PC-3 (cell line): Measurements from ENCODE around the gene CERS1. TPM values are rescaled to one million over a fixed set of nuclear protein-coding genes. Genes with fewer than 3 reads are reported as not detected.

Experiments
- ATAC-seq: fragments of 200-7000 bp; cut with Tn5 transposase; 2 replicates; pipeline ENCODE4 v1.9.1; 2020; ENCODE audit warnings: mild to moderate bottlenecking, moderate library complexity
- BruUV-seq: library from RNA; stranded (reverse); fragments of 400-500 nt; replicated peaks from 2 replicates; lab custom pipeline; 2021; lab: Mats Ljungman, UMichigan
- CTCF ChIA-PET: fragments of 300-600 bp; sonication (Branson Sonifier 250); formaldehyde crosslinking; loops from one replicate; lab custom pipeline; 2022; ENCODE audit warnings: antibody characterized with exemption; lab: Charles Lee
- POLR2A ChIA-PET: fragments of 300-600 bp; sonication (Branson Sonifier 250); formaldehyde crosslinking; loops from one replicate; lab custom pipeline; 2022; ENCODE audit warnings: antibody characterized with exemption; ENCODE audit not compliant: unreplicated experiment; lab: Charles Lee
- DNase-seq: peaks from one replicate; pipeline ENCODE4 v3.0.0-alpha.2; 2015
- H2AFZ ChIP-seq: fragments of 300-600 bp; sonication (generic); 2 replicates; pipeline ENCODE4 v1.6.0; 2016; ENCODE audit warnings: antibody characterized with exemption, low read length
- H3F3A ChIP-seq: fragments of 300-600 bp; sonication (generic); one replicate; pipeline ENCODE4 v1.6.0; 2017; ENCODE audit warnings: antibody characterized with exemption, low read length, control low read depth, mild to moderate bottlenecking; ENCODE audit not compliant: unreplicated experiment
- H3K27ac ChIP-seq: fragments of 300-600 bp; sonication (generic); 2 replicates; pipeline ENCODE4 v1.5.1; 2016; ENCODE audit warnings: mild to moderate bottlenecking, low read length
- H3K27me3 ChIP-seq: fragments of 300-600 bp; sonication (generic); 2 replicates; pipeline ENCODE4 v1.6.1; 2016; ENCODE audit warnings: low read length, mixed read lengths
- H3K36me3 ChIP-seq: fragments of 300-600 bp; sonication (generic); 2 replicates; pipeline ENCODE4 v1.6.1; 2016; ENCODE audit warnings: low read depth, mixed run types, low read length, mixed read lengths
- H3K4me1 ChIP-seq: fragments of 300-600 bp; sonication (generic); 2 replicates; pipeline ENCODE4 v1.5.1; 2016; ENCODE audit warnings: low read length; ENCODE audit not compliant: insufficient read depth
- H3K4me2 ChIP-seq: fragments of 300-600 bp; sonication (generic); 2 replicates; pipeline ENCODE4 v1.6.0; 2016; ENCODE audit warnings: low read length
- H3K4me3 ChIP-seq: fragments of 300-600 bp; sonication (generic); 2 replicates; pipeline ENCODE4 v1.5.1; 2016; ENCODE audit warnings: mild to moderate bottlenecking, low read length, mixed read lengths
- H3K79me2 ChIP-seq: fragments of 300-600 bp; sonication (generic); 2 replicates; pipeline ENCODE4 v1.6.1; 2017; ENCODE audit warnings: low read length, mixed read lengths
- H3K9ac ChIP-seq: fragments of 300-600 bp; sonication (generic); 2 replicates; pipeline ENCODE4 v1.6.0; 2016; ENCODE audit warnings: mild to moderate bottlenecking, low read length
- H3K9me2 ChIP-seq: fragments of 300-600 bp; sonication (generic); replicated peaks from 2 replicates; pipeline ENCODE4 v1.6.1; 2016; ENCODE audit warnings: mixed run types, low read length, mixed read lengths
- H3K9me3 ChIP-seq: fragments of 300-600 bp; sonication (generic); 2 replicates; pipeline ENCODE4 v1.6.1; 2016; ENCODE audit warnings: low read length, mixed read lengths
- H4K20me1 ChIP-seq: fragments of 300-600 bp; sonication (generic); 2 replicates; pipeline ENCODE4 v1.6.1; 2016; ENCODE audit warnings: low read length, mixed read lengths
- CTCF ChIP-seq: fragments of 300-600 bp; sonication (generic); conservative IDR thresholded peaks from 2 replicates; pipeline ENCODE4 v1.5.1; 2017; ENCODE audit warnings: antibody characterized with exemption, low read depth, mild to moderate bottlenecking, low read length
- EZH2 ChIP-seq: fragments of 300-600 bp; sonication (generic); IDR thresholded peaks from one replicate; pipeline ENCODE4 v1.6.1; 2017; ENCODE audit warnings: antibody characterized with exemption, mild to moderate bottlenecking, low read length; ENCODE audit not compliant: unreplicated experiment
- EZH2phosphoT487 ChIP-seq: fragments of 300-600 bp; sonication (generic); IDR thresholded peaks from 2 replicates; pipeline ENCODE4 v1.6.1; 2018; ENCODE audit warnings: mild to moderate bottlenecking, antibody characterized with exemption, low read length, borderline replicate concordance
- intact Hi-C: fragments of 100-400 bp; cut with micrococcal nuclease; formaldehyde crosslinking; loops from 2 replicates; pipeline ENCODE4 v1.9.0; 2023
- total RNA-seq: library from RNA; depleted of rRNA; stranded (reverse); fragments of >200 nt; gene quantifications from 2 replicates; pipeline ENCODE4 v1.2.3, GENCODE V29; 2014

The CERS1 gene
- total RNA-seq, 1 experiment from 2014 or later = 0.95 TPM

GRCh38 chr19:18898081-18898606, 2.2 kb upstream of the CERS1 start:
- POLR2A ChIA-PET = no interaction called here
- DNase-seq = no peak

GRCh38 chr19:18897094-18898029, 1.4 kb upstream of the CERS1 start:
- Histone ChIP-seq H3K9me3 (no peaks in the 10 kb centered on the region), H3K9ac (no peak overlapping the region), H3K4me2 (no peak overlapping the region), H3K27me3 (peaks cover 14% of the 10 kb centered on the region; the same call in 1 of the 2 replicates), H3K4me3 (no peak overlapping the region), H2AFZ (no peak overlapping the region), H3K27ac (no peak overlapping the region), H3K4me1 (no peaks in the 10 kb centered on the region), H3F3A (no peaks in the 10 kb centered on the region), H3K9me2 (no peaks in the 10 kb centered on the region), H3K79me2 (no peaks in the 10 kb centered on the region), H4K20me1 (no peaks in the 10 kb centered on the region), H3K36me3 (peaks cover 7% of the 10 kb centered on the region; the same call in 1 of the 2 replicates)
- intact Hi-C loops = no loop called here
- no TSS peak for BruUV-seq
- DNase-seq = no peak
- ChIA-PET POLR2A (interaction anchor here (0.5 to 0.6 kb wide), 2 partner anchors 22 to 233 kb away, joined by 3 to 4 read pairs; partner anchors contain the start of gene COPE), CTCF (no interaction called here)
- ATAC-seq = no peak
- TF ChIP-seq CTCF (no peak), EZH2phosphoT487 (no peak), EZH2 (no peak)

More at GRCh38 chr19:18898081-18898606, 2.2 kb upstream of the CERS1 start:
- no peaks in the 10 kb centered on the region for H3K9me3 ChIP-seq
- peaks cover 7% of the 10 kb centered on the region; the same call in 1 of the 2 replicates for H3K36me3 ChIP-seq
- no peaks in the 10 kb centered on the region for H3K9me2 ChIP-seq
- peaks cover 14% of the 10 kb centered on the region; the same call in 1 of the 2 replicates for H3K27me3 ChIP-seq
- ATAC-seq = no peak
- no TSS peak for BruUV-seq
- intact Hi-C loops = no loop called here
- no peaks in the 10 kb centered on the region for H4K20me1 ChIP-seq
- CTCF ChIA-PET = no interaction called here
- no peak overlapping the region for H3K4me2 ChIP-seq
- H2AFZ ChIP-seq = no peak overlapping the region
- no peaks in the 10 kb centered on the region for H3K4me1 ChIP-seq
- H3K4me3 ChIP-seq = no peak overlapping the region
- no peaks in the 10 kb centered on the region for H3F3A ChIP-seq
- H3K27ac ChIP-seq = no peak overlapping the region
- no peak overlapping the region for H3K9ac ChIP-seq
- no peaks in the 10 kb centered on the region for H3K79me2 ChIP-seq
- TF ChIP-seq EZH2 (no peak), EZH2phosphoT487 (no peak), CTCF (no peak)
